HG03060 (cell line): ENCODE results near the gene TMEM184A.

Experiments used
- ATAC-seq: cut with Tn5 transposase; IDR thresholded peaks from one replicate; pipeline ENCODE4 v1.9.1; 2021; ENCODE audit warnings: low read depth, moderate number of reproducible peaks; ENCODE audit not compliant: unreplicated experiment

The TMEM184A gene

DNA sequence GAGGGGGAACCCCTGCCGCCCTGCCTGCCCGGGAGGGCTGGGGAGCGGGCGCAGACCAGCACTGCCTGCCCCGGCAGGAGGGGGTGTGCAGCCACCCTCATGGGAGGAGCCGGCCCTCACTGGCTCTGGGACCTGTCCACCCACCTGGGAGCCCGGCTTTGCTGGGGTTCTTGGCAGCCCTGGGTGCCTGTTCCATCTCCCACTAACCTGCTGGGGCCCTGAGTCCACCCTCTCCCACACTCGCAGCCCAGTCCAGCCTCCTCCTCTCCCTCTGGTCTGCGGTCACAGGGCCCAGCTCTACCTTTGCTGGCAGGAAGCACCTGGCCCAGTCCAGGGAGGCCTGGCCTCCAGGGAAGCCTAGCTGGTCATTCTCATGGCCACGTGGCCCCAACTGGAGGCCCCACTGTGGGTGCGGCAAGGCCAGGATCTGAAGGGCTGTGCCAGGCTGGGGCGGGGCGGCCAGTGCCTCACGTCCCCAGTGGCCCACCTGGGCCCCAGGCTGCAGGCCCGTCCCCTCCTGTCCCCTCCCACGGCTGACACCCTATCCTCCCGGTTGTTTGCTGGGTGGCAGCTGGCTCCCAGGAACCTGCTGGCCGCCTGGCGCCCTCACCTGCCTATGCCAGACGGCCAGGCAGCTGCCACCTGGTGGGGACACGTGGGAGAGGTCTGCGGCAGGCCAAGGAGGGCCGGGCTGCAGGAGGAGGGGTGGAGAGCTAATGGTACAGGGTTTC, at the start of gene TMEM184A:
TMEM184A (minus strand) TSS at position 393 of the 731 bp plus-strand sequence. CDS start 721 bp downstream, outside the sequence.
- ATAC-seq: no peak

DNA sequence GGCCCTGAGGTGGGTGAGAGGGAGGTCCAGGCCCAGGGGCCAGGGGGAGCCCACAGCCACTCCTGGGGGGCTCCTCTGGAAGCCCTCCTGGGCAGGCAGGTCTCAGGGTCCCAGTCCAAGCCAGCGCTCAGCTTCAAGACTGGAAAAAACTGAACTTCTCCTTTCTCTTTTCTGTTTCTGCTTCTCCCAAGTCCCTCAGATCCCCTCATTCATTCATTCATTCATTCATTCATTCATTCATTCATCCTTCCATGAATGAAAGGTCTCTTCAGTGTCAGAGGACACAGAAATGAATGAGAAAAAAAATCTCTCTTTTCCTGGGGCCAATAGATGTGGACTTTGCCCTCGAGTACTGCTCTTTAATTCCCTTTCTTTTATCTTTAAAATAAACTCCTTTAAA, 48.4 kb upstream of the TMEM184A start:
- ATAC-seq: no peak

DNA sequence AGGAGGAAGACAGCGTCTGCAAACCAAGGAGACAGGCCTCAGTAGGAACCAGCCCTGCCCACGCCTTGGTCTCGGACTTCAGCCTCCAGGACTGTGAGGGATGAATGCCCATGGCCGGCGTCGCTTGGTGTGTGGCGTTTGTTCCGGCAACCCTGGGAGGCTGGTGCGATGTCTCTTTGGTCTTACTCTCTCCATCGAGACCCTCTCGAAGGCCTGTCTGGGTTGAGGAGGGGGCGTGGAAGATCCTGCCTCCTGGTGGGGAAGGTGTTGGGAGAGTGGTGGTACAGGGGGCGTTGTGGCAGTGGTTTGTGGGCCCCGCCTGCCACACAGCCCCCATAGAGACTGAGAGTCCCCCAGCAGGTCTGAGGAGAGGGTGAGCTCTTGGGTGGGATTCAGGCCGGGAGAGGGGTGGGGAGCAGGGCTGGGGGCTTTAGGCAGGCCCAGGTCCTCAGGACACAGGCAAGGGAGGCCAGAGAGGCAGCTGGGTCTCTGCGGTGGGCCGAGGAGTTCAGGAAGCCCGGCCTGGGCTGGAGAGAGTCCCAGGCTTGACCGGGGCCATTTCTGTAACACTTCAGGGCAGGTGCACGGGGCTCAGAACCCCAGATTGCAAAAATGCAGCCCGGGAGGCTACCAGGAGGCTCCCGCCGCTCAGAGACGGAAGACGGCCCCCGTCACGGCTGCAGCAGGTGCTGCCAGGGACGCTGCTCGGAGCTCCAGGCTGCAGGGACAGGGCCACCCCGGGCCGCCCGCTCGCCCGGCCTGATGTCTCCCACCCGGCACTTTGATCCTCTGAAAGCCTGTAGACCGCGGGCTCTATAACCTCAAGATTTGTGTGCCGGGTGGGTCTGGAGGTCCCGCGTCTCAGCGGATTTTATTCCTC, 47.6 kb upstream of the TMEM184A start:
- no peak for ATAC-seq

DNA sequence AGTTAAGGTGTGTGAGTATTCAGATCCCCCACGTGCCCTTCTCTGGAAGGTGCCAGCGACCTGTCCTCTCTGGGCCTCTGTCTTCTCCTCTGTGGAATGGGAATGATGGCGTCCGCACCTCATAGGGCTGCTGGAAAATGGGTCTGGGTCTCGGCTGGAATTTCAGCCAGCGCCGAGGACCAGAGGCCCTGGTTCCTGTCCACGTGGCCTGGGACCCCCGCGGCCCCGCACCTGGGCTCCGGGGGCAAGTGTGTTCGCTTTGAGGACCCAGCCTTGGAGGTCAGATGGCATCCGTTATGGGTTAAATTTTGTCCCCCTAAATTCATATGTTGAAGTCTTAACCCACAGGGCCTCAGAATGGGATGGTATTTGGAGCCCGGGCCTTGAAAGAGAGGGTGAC, 46.4 kb upstream of the TMEM184A start:
- ATAC-seq: no peak

DNA sequence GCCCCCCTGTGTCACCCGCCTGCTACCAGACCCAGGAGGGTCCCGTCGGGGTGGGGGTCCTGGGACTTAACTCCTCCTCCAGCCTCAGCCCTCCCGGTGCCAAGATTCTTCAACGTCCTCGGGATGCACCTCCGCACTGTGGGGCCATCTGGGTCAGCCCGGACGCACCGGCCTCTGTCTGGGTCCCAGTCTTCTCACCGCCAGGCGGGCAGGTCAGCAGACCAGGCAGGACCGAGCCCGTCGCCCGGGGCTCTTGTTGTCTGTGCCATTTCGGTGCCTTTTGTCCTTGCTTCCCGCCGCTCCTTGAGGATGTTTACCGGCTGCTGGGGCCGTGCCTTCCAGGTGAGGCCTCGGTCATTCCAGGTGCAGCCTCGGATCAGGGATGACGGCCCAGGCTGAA, 46.0 kb upstream of the TMEM184A start:
- no peak for ATAC-seq

DNA sequence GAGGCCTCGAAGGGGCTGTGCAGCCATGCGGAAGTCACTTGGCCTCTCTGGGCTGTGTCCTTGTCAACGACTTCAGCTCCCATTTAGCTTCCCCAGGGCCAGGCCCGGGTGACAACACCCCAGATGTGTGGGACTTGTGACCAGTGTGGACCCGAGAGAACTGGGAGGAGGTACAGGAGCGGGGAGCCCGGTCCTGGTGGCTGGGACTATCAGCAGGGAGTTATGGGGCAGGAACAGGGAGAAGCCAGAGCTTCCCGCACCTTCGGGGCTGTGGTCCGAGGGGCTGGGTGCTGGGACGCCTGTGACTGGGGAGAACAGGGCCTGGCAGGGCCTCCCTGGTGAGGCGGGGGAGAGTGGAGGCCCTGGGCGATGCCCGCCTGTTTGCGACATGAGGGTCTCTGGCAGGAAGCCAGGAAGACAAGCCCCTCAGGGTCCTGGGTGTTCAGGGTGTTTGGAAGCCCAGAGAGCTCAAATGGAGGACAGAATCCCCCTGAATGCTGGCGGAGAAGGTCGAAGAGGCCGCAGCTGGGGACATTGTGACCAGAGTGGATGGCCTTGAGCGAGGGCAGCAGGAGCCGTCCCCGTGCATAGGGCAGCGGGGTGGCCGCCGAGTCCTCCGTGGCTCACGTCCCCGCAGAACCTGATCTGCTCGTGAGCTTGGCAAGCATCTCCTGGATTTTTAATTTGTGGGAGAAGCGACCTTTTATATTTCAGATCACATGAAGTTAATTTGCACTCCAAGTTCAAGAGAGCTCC, 43.8 kb upstream of the TMEM184A start:
- no peak for ATAC-seq

DNA sequence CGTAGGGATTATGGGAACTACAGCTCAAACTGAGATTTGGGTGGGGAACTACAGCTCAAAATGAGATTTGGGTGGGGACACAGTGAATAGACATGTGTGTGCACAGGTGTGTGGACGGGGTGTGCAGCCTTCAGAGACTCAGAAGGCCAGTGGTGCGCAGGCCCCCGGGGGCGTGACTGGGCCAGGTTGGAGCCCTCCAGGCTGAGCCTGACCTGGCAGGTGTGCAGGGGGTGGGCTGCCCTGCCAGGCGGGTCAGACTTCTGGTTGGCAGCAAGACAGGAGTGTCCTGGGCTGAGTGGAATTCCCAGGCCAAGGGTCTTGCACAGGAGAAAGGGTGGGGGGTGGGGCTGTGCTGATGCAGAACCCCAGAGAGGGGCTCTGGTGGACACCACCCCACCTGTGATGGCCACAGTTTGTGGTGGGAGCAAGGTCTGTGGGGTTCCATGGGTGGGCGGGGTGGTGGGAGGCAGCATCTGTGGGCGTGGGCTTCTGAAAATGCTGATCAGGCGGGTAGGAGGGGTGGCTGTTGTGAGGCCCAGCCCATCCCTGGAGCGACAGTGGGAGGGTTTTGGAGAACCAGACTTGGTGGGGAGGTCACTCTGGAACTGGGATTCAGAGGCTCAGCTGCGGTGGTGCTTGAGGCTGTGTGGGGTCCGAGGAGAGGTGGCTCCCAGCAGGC, 43.1 kb upstream of the TMEM184A start:
- no peak for ATAC-seq

DNA sequence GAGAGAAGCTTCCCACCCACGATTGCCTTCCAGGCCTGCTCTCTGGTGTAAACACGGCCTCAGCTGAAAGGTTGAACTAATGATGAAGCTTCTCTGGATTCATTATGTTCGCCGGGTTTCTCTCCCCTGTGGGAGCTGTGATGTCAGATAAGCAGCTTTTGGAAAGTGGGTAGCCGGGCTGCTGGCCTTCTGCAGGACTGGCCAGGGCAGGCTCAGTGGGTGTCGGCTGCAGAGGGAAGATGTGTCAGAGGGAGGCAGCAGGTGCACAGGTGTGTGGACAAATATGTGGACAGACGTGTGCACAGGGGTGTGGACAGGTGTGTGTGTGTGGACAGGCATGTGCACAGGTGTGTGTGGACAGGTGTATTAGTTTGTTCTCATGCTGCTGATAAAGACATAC, 42.3 kb upstream of the TMEM184A start:
- no peak for ATAC-seq

DNA sequence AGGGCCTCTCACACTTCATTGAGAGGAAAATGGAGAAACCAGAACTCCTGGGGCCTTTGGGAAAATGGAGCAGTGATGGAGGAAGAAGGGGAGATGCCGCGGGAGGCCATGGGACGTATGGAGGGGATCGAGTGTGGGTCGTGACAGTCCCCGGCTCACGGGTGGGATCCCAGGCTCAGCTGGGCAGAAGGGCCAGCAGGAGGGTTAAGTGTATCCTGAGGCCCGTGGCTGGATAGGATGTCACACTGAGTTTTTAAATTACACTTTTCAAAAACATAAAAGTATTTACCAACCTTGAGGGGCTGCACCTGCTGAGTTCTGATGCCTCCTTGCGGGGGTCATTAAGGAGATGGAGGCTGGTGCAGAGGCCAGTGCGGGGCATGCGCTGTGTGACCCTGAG, 41.8 kb upstream of the TMEM184A start:
- ATAC-seq: no peak

DNA sequence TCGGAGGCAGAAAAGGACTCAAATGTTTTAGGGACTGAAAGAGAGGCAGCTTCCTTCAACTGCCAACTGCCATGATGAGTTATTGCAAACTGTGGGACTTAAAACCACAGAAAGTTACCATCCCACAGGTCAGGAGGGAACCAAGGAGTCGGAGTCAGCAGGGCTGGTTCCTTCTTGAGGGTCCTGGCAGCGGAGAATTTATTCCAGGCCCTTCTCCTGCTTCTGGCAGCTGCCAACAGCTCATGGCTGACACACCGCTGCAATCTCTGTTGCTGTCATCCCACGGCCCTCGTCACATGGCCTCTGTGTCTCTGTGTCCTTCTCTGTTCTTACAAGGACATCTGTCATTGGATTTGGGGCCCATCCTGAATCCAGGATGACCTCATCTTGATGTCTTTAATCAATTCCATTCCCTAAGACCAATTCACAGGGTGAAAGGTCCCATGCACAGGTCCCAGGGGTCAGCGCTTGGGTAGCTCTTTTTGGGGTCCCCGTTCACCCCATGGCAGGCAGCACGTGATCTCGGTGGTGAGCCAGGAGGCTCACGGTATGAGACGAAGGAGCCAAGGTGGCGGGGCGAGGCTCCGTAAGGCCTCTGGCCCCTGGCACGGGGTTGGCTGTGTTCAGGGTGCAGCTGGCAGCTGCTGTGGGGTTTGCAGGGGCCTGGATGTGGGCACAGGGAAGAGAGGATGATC, 41.2 kb upstream of the TMEM184A start:
- ATAC-seq: no peak

DNA sequence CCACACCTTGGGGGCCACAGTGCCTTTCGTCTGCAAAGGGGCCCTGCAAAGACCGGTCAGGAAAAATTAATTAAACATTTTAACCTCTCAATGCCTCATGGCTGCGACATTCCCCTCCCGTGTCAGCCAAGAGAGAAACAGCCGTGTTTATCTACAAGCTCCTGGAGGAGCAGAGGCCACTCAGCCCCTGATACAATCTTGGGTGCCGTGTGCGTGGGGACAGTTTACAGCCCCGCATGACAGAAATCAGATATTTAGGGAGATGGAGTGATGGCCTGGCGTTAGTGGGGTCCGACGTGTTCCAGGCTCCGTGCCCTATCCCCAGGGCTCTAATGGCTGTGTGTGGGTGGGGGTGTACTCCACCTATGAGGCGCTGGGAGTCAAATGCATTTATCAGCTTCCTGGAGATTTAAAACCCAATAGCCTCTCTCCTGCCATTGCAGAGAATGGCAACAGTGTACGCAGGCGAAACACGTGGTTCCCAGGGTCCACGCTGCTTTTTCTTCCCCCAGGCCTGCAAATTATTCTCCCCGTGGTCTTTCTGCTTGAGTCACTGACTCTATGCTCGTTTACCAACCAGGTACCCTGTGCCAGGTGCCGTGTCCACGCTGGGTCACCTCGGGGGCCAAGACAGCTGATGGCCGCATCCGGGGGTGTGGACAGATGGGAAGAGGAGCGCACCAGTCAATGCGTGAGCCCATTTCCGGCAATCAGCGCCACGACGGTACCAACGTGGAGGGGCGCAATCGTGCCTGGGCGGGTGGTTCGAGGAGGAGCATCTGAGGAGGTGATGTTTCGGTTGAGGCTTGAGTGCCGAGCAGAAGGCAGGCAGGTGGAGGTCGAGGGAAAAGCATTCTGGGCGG, 40.4 kb upstream of the TMEM184A start:
- ATAC-seq: no peak

DNA sequence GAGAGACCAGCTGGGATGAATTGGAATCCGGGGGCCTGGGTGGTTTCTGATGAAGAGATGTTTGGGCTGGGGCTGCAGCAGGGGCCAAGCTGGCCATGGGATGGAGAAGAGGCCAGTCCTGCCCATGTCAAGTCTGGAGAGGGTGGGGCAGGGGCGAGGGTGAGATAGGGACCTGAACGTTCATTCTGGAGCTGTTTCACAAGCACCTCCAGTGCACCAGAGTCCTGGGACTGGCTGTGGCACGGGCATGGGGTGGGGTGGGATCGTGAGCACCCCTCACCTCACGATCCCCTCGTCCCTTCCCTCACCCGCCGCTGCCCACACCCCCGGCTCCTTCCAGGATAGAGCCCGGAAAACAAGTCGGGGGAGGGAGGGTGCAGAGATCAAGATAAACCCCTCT, 39.6 kb upstream of the TMEM184A start:
- no peak for ATAC-seq

DNA sequence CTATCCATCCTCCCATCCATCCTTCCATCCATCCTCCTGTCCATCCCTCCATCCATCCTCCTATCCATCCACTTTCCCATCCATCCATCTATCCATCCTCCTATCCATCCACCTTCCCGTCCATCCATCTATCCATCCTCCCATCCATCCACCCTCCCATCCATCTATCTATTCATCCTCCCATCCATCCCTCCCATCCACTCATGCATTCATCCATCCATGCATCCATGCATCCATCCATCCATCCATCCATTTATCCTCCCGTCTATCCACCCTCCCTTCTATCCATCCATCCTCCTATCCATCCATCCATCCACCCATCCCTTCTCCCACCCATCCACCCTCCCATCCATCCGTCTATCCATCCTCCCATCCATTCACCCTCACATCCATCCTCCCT, 39.0 kb upstream of the TMEM184A start:
- no peak for ATAC-seq

DNA sequence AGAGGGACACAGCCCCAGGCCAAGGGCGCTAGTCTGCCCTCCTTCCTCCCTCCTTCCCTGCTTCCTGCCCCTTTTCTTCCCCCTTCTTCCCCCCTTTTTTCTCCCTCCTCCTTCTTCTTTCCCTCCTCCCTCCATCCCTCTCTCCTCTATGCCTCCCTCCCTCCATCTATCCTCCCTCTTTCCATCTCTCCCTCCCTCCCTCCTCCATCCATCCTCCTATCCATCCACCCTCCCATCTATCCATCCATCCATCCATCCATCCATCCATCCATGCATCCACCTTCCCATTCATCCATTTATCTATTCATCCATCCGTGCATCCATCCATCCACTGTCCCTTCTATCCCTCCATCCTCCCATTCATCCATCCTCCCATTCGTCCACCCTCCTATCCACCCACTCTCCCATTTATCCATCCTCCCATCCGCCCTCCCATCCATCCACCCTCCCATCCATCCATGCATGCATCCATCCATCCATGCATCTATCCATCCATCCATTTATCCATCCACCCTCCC, 38.0 kb upstream of the TMEM184A start:
- ATAC-seq: no peak

DNA sequence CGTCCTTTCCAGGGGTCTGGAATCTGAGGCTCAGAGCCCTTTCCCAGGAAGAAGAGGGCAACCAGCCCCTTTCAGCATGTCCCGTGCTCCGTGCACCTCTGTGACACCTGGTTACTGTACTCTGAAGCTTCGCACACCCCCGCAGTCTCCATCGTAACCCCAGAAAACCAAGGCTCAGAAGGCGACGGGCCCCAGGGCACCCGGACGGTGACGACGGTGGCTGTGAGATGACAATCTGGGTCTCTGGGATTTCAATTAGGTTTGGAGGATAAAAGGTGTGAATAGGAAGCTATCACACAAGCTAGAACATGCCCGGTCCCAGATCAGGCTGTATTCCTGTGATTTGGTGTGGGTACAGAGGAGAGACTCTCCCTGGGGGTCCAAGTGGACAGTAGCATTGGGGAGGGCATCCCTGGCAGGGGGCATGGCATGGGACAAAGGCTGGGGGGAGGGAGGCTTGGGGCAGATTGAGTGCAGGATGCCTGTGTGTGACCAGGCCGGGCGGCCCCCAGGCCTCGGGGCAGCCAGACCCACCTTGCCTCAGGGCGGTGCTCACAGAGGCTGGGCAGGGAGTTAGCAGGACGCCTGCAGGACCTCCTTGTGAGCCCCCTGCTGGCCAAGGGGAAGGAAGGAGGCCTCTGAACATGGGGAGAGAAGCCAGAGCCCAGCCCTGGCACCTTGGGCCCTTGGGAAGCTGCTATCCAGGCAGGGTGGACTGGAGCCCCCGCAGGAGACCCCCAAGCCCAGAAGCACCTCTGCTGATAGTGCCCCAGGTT, 37.3 kb upstream of the TMEM184A start:
- ATAC-seq: no peak

DNA sequence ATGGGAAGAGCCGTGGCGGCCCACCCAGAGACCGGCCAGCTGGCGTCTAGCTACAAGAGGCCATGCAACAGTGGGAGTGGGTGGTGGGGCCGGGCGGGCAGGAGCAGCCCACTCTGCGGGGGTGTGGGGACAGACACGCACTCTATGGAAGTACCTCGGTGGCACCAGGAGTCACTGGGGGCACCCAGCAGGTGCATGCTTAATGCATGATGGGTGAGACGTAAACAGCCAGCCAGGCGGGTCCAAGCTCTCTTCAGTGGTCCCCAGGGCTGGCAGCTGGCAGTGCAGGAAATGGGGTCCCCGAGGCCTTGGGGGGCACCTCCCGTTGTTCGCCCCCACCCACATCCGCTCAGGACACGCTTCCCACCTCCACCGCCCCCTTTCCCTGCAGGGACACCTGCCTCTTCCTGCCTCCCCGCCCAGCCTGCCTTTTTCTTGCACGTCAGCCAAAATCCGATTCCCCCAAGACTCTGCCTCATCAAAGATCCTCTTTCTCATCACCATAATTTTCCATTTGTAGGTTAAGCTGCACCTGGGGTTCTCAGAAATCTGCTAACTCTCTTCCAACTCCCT, 36.4 kb upstream of the TMEM184A start:
- ATAC-seq: no peak

DNA sequence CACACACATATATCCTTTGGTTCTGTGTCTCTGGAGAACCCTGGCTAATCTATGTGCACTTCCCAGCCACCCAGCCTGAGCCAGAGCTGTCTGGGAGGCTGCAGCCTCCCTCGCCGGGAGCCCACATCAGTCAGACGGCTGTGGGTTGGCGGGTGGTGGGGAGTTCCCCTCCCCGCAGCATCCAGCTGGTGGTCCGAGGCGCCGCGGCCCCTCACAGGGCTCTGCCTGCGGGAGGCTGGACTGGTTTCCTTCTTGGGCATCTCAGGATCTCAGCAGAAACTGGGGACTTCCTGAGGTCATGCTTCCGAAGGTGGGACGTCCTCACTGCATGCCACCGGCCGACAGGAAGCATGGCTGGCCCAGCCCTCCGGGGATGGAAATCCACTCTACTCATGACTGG, 35.9 kb upstream of the TMEM184A start:
- no peak for ATAC-seq

DNA sequence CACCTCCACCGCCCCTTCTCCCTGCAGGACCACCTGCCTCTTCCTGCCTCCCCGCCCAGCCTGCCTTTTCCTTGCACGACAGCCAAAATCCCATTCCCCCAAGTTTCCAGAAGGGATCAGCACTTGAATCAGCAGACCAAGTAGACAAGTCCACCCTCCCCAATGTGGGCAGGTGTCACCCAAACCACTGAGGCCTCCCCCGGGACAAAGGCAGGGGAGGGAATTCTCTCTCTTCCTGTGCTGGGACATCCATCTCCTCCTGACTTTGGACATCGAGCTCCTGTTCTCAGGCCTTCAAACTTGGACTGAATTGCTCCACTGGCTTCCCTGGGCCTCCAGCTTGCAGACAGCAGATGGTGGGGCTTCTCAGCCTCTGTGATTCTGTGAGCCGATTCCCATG, 35.4 kb upstream of the TMEM184A start:
- no peak for ATAC-seq
